PC-9 (cell line): ENCODE results near the gene NBEAL2.

Source experiments
- EZH2 ChIP-seq: fragments of 200-600 bp; sonication (generic); IDR thresholded peaks from 2 replicates; pipeline ENCODE4 v1.8.0; 2017; ENCODE audit warnings: antibody characterized with exemption, low read depth
- TF ChIP-seq, protein P1 (sequence below): fragments of 200-600 bp; sonication (generic); conservative IDR thresholded peaks from 2 replicates; pipeline ENCODE4 v1.6.1; 2017; ENCODE audit warnings: mixed run types, antibody characterized with exemption, mild to moderate bottlenecking, moderate library complexity

DNA sequence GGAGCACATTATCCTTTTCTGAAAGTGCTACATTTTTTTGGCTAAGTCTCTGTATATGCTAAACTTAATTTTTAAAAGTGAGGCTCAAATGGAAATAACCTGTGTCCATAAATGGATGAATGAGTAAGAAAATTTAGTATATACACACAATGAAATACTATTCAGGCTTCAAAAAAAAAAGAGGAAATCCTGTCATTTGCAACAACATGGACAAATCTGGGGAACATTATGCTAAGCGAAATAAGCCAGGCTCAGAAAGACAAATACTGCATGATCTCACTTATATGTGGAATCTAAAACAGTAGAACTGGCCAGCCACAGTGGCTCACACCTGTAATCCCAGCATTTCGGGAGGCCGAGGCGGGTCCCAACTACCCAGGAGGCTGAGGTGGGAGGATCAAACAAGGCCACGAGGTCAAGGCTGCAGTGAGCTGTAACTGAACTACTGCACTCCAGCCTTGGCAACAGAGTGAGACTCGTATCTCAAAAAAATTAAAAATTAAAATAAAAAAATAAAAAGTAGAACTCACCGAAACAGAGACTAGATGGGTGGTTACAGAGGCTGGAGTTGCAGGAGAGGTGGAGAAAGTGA is 28.7 kb upstream of the NBEAL2 start:
- TF ChIP-seq, protein P1, sequence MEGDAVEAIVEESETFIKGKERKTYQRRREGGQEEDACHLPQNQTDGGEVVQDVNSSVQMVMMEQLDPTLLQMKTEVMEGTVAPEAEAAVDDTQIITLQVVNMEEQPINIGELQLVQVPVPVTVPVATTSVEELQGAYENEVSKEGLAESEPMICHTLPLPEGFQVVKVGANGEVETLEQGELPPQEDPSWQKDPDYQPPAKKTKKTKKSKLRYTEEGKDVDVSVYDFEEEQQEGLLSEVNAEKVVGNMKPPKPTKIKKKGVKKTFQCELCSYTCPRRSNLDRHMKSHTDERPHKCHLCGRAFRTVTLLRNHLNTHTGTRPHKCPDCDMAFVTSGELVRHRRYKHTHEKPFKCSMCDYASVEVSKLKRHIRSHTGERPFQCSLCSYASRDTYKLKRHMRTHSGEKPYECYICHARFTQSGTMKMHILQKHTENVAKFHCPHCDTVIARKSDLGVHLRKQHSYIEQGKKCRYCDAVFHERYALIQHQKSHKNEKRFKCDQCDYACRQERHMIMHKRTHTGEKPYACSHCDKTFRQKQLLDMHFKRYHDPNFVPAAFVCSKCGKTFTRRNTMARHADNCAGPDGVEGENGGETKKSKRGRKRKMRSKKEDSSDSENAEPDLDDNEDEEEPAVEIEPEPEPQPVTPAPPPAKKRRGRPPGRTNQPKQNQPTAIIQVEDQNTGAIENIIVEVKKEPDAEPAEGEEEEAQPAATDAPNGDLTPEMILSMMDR, result no peak
- no peak for TF ChIP-seq EZH2
